Upper lobe of left lung (tissue), 6 donors: ENCODE results near the gene PASD1. TPM values are rescaled to one million over a fixed set of nuclear protein-coding genes. Genes with fewer than 3 reads are reported as not detected.
A peak's percentile ranks its signal among the peaks of the same experiment; 100 is the strongest.

Experiments used
- ATAC-seq, 2 donors: fragments of 200-7000 bp; cut with Tn5 transposase; one replicate each; pipeline ENCODE4 v1.9.1; 2022; ENCODE audit warnings: mild to moderate bottlenecking in 2 of 2, moderate library complexity in 2 of 2; ENCODE audit not compliant: low FRiP score in 2 of 2
- DNase-seq, 2 donors: peaks; one replicate each; pipeline ENCODE4 v3.0.0-alpha.2; 2019 to 2020
- H3K27ac ChIP-seq, 4 donors: fragments of 200-600 bp; sonication (generic); one replicate each; pipeline ENCODE4 v1.5.1; 2016 to 2019
- H3K27me3 ChIP-seq, 4 donors: fragments of 200-600 bp; sonication (generic); one replicate each; pipeline ENCODE4 v1.5.1; 2017 to 2019
- H3K36me3 ChIP-seq, 4 donors: fragments of 200-600 bp; sonication (generic); one replicate each; pipeline ENCODE4 v1.5.1; 2016 to 2019
- H3K4me1 ChIP-seq, 4 donors: fragments of 200-600 bp; sonication (generic); one replicate each; pipeline ENCODE4 v1.5.1; 2018 to 2019
- H3K4me3 ChIP-seq, 4 donors: fragments of 200-600 bp; sonication (generic); one replicate each; pipeline ENCODE4 v1.5.1; 2017 to 2019; ENCODE audit warnings: mild to moderate bottlenecking in 2 of 4, moderate library complexity in 1 of 4
- H3K9me3 ChIP-seq, 4 donors: fragments of 200-600 bp; sonication (generic); one replicate each; pipeline ENCODE4 v1.5.1; 2018 to 2019
- CTCF ChIP-seq, 6 experiments: fragments of 450-650 bp in 4 of 6; fragments of 200-600 bp in 2 of 6; sonication (generic) in 2 of 6; IDR thresholded peaks; one replicate each; pipeline ENCODE4 v1.5.1; 2016 to 2019; ENCODE audit warnings: antibody characterized with exemption in 6 of 6
- EP300 ChIP-seq, 4 donors: sonication (generic); formaldehyde crosslinking; IDR thresholded peaks; one replicate each; pipeline ENCODE4 v1.5.1; 2017; ENCODE audit warnings: antibody characterized with exemption in 4 of 4, control low read depth in 2 of 4
- POLR2A ChIP-seq, 4 donors: fragments of 450-650 bp; IDR thresholded peaks; one replicate each; pipeline ENCODE4 v1.5.1; 2016 to 2017; ENCODE audit warnings: antibody characterized with exemption in 4 of 4, mild to moderate bottlenecking in 2 of 4
- POLR2AphosphoS5 ChIP-seq, 2 donors: sonication (generic); formaldehyde crosslinking; IDR thresholded peaks; one replicate each; pipeline ENCODE4 v1.5.1; 2017; ENCODE audit warnings: antibody characterized with exemption in 2 of 2
- WGBS, 2 donors: methylation state at CpG; one replicate each; pipeline ENCODE4 v1.1.5; 2017 to 2018; 5-methylcytosine and 5-hydroxymethylcytosine counted together
- total RNA-seq, 6 donors: library from RNA; depleted of rRNA in 4 of 6; stranded (reverse); fragments of >200 nt in 4 of 6; gene quantifications; one replicate each; pipeline versions ENCODE4 v1.1.0 to v1.2.1, GENCODE V29; 2016 to 2021
- donor health status: DM: no; HTN: no; CAD: no; lungs with moderate emphysema.
- donor health status: DM: no; HTN: yes; CAD: no; lungs with severe emphysema.

Gene PASD1
- total RNA-seq, 6 donors from 2014 or later = not detected

- Histone ChIP-seq H3K27ac (no peak overlapping the region), H3K9me3 (no peaks in the 10 kb centered on the region), H3K4me1 (peaks cover 0 to 10% (median 0%) of the 10 kb centered on the region in 4 donors), H3K27me3 (peaks cover 0 to 5% (median 0%) of the 10 kb centered on the region in 4 donors), H3K4me3 (no peak overlapping the region), H3K36me3 (no peaks in the 10 kb centered on the region)
- peak in 1 of 2 donors; percentile 93 for ATAC-seq
- WGBS, 2 donors = 65 to 88% methylated on average over 2 to 4 of the region's 4 CpGs
- no peak for TF ChIP-seq EP300 (IDR thresholded peaks at IDR 0.05)
- TF ChIP-seq POLR2A (IDR thresholded peaks at IDR 0.05) = no peak
- TF ChIP-seq POLR2AphosphoS5 (IDR thresholded peaks at IDR 0.05) = no peak
- no peak for TF ChIP-seq CTCF (IDR thresholded peaks at IDR 0.05)
- DNase-seq = peak in 1 of 2 donors; percentile 18
Observed at GRCh38 chrX:151697522-151697921, 134.0 kb downstream of the PASD1 start.

- ATAC-seq = no peak
- peak in 1 of 2 donors; percentile 1 for DNase-seq
Observed at GRCh38 chrX:151698485-151698884, 135.0 kb downstream of the PASD1 start.

GRCh38 chrX:151699746-151700145 is 136.3 kb downstream of the PASD1 start:
- DNase-seq = peak in 1 of 2 donors; percentile 6
- peaks cover 0 to 5% (median 0%) of the 10 kb centered on the region in 4 donors for H3K27me3 ChIP-seq
- 85 to 95% methylated on average over 9 of the region's 9 CpGs for WGBS, 2 donors

More at GRCh38 chrX:151698485-151698884, 135.0 kb downstream of the PASD1 start:
- Histone ChIP-seq H3K36me3 (no peaks in the 10 kb centered on the region), H3K27me3 (peaks cover 0 to 5% (median 0%) of the 10 kb centered on the region in 4 donors), H3K4me1 (peaks cover 0 to 10% (median 0%) of the 10 kb centered on the region in 4 donors), H3K9me3 (no peaks in the 10 kb centered on the region), H3K27ac (no peak overlapping the region), H3K4me3 (no peak overlapping the region)
- WGBS, 2 donors = 0 to 85% methylated on average over 1 to 6 of the region's 6 CpGs
- TF ChIP-seq EP300 (IDR thresholded peaks at IDR 0.05) (no peak), POLR2AphosphoS5 (IDR thresholded peaks at IDR 0.05) (no peak), POLR2A (IDR thresholded peaks at IDR 0.05) (no peak), CTCF (IDR thresholded peaks at IDR 0.05) (no peak)

GRCh38 chrX:151700581-151700980 is 137.1 kb downstream of the PASD1 start:
- 84% methylated on average over 16 of the region's 16 CpGs; no CpG with 5 or more reads in 1 of the 2 donors for WGBS, 2 donors
- Histone ChIP-seq H3K27me3 (no peaks in the 10 kb centered on the region), H3K27ac (no peak overlapping the region), H3K4me3 (no peak overlapping the region), H3K36me3 (no peaks in the 10 kb centered on the region), H3K9me3 (no peaks in the 10 kb centered on the region), H3K4me1 (peaks cover 0 to 3% (median 0%) of the 10 kb centered on the region in 4 donors)
- TF ChIP-seq POLR2A (IDR thresholded peaks at IDR 0.05) (no peak), CTCF (IDR thresholded peaks at IDR 0.05) (no peak), POLR2AphosphoS5 (IDR thresholded peaks at IDR 0.05) (no peak), EP300 (IDR thresholded peaks at IDR 0.05) (no peak)
- ATAC-seq = no peak
- DNase-seq = peak; percentile 8 to 42

More at GRCh38 chrX:151699746-151700145, 136.3 kb downstream of the PASD1 start:
- no peak for TF ChIP-seq POLR2A (IDR thresholded peaks at IDR 0.05)
- TF ChIP-seq POLR2AphosphoS5 (IDR thresholded peaks at IDR 0.05) = no peak
- no peak for TF ChIP-seq CTCF (IDR thresholded peaks at IDR 0.05)
- no peak for TF ChIP-seq EP300 (IDR thresholded peaks at IDR 0.05)
- Histone ChIP-seq H3K9me3 (no peaks in the 10 kb centered on the region), H3K36me3 (no peaks in the 10 kb centered on the region), H3K4me3 (no peak overlapping the region), H3K4me1 (peaks cover 0 to 10% (median 0%) of the 10 kb centered on the region in 4 donors), H3K27ac (no peak overlapping the region)
- no peak for ATAC-seq

GRCh38 chrX:151701071-151701470 is 137.6 kb downstream of the PASD1 start:
- no peak for DNase-seq
- WGBS, 2 donors = 80 to 93% methylated on average over 1 to 4 of the region's 4 CpGs
- Histone ChIP-seq H3K27me3 (no peaks in the 10 kb centered on the region), H3K36me3 (no peaks in the 10 kb centered on the region), H3K4me3 (no peak overlapping the region), H3K9me3 (no peaks in the 10 kb centered on the region), H3K27ac (no peak overlapping the region), H3K4me1 (no peaks in the 10 kb centered on the region)
- no peak for ATAC-seq
- TF ChIP-seq POLR2A (IDR thresholded peaks at IDR 0.05) (no peak), POLR2AphosphoS5 (IDR thresholded peaks at IDR 0.05) (no peak), CTCF (IDR thresholded peaks at IDR 0.05) (no peak), EP300 (IDR thresholded peaks at IDR 0.05) (no peak)
